Psoas muscle (tissue), 8 donors: ENCODE results near the gene VILL. TPM values are rescaled to one million over a fixed set of nuclear protein-coding genes. Genes with fewer than 3 reads are reported as not detected.

Experiments
- ATAC-seq, 4 donors: fragments of 200-7000 bp; cut with Tn5 transposase; one replicate each; pipeline ENCODE4 v1.9.1; 2020; ENCODE audit warnings: moderate library complexity in 3 of 4, mild to moderate bottlenecking in 2 of 4
- DNase-seq, 2 donors: peaks; one replicate each; pipeline ENCODE4 v3.0.0-alpha.2; 2020
- H3K27ac ChIP-seq: fragments of 200-600 bp; one replicate; pipeline ENCODE4 v1.8.0; 2022
- H3K27me3 ChIP-seq, 3 donors: fragments of 200-600 bp in 1 of 3; one replicate each; pipeline versions ENCODE4 v1.6.1 to v1.8.0; 2013 to 2022; ENCODE audit warnings: low read length in 2 of 3, mild to moderate bottlenecking in 2 of 3, moderate library complexity in 1 of 3; ENCODE audit not compliant: insufficient read depth in 3 of 3
- H3K36me3 ChIP-seq, 2 donors: fragments of 200-600 bp in 1 of 2; one replicate each; pipeline versions ENCODE4 v1.6.1 to v1.8.0; 2013 to 2022; ENCODE audit warnings: low read depth in 1 of 2, mild to moderate bottlenecking in 1 of 2, moderate library complexity in 1 of 2; ENCODE audit not compliant: insufficient read depth in 1 of 2
- H3K4me1 ChIP-seq: fragments of 200-600 bp; one replicate; pipeline ENCODE4 v1.8.0; 2022
- H3K4me3 ChIP-seq: fragments of 200-600 bp; one replicate; pipeline ENCODE4 v1.8.0; 2022; ENCODE audit warnings: mild to moderate bottlenecking
- H3K9me3 ChIP-seq: fragments of 200-600 bp; one replicate; pipeline ENCODE4 v1.8.0; 2022
- WGBS, 3 donors: extraction: QIAGEN DNeasy Blood & Tissue Kit; methylation state at CpG; one replicate each; pipeline versions ENCODE4 v1.1.6 to v1.1.7; 2013; 5-methylcytosine and 5-hydroxymethylcytosine counted together
- intact Hi-C, 2 donors: fragments of 100-400 bp; cut with DNase I; formaldehyde crosslinking; loops; one replicate each; pipeline versions ENCODE4 v1.11.0 to v1.14.2; 2022
- polyA plus RNA-seq, 3 donors: library from polyadenylated mRNA; stranded (reverse); fragments of 200-250 nt; gene quantifications; one replicate each; pipeline ENCODE4 v1.2.3, GENCODE V29; 2013
- total RNA-seq, 4 donors: library from RNA; stranded (reverse); fragmentation: NEBNext Ultra II Directional in 2 of 4; extraction: Animal tissue kit (Norgen Biotek cat#: 25700) in 2 of 4; gene quantifications; one replicate each; pipeline versions ENCODE4 v1.2.1 to v1.2.4, GENCODE V29; 2021 to 2023
- TF ChIP-seq, protein P1 (sequence below): fragments of 200-600 bp; IDR thresholded peaks from one replicate; pipeline ENCODE4 v1.8.0; 2022; ENCODE audit warnings: antibody characterized with exemption
- donor health status: healthy with polysubstance abuse.
- donor health status: DM: no; HTN: no; CAD: no; lungs with moderate emphysema.
- donor health status: Bipolar disorder and iron deficiency.
- donor health status: healthy.
- donor health status: DM: yes; HTN: yes; CAD: no.
- donor health status: DM: no; HTN: no; CAD: no.
- donor health status: DM: no; HTN: no; CAD: no.
- donor health status: DM: yes; HTN: yes; CAD: no.

Gene VILL
- total and polyA plus RNA-seq, 7 donors: 0.65 to 2.1 (median 0.92) TPM

DNA sequence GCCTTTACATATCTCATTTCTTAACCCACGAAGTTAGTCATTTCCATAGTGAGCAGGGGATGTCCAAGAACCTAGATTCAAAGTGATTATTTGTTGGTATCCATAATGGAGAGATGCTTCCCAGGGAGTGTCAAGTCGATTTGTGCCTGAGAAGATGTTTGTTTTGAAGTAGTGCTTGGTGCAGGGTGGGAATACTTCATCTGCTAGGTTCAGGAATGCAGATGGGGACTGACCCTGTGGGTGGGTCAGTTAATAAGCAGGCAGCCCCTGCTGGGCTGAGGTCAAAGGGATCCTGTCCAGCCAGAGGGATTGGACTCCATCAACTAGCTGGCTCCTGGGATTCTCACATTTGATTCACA, 44.1 kb upstream of the VILL start:
- Histone ChIP-seq H3K4me3 (no peak overlapping the region), H3K36me3 (no peaks in the 10 kb centered on the region), H3K4me1 (peaks cover 7% of the 10 kb centered on the region), H3K27ac (no peak overlapping the region), H3K9me3 (no peaks in the 10 kb centered on the region), H3K27me3 (no peaks in the 10 kb centered on the region)
- intact Hi-C loops: no loop called here
- DNase-seq (no peak), ATAC-seq (no peak)
- TF ChIP-seq, protein P1, sequence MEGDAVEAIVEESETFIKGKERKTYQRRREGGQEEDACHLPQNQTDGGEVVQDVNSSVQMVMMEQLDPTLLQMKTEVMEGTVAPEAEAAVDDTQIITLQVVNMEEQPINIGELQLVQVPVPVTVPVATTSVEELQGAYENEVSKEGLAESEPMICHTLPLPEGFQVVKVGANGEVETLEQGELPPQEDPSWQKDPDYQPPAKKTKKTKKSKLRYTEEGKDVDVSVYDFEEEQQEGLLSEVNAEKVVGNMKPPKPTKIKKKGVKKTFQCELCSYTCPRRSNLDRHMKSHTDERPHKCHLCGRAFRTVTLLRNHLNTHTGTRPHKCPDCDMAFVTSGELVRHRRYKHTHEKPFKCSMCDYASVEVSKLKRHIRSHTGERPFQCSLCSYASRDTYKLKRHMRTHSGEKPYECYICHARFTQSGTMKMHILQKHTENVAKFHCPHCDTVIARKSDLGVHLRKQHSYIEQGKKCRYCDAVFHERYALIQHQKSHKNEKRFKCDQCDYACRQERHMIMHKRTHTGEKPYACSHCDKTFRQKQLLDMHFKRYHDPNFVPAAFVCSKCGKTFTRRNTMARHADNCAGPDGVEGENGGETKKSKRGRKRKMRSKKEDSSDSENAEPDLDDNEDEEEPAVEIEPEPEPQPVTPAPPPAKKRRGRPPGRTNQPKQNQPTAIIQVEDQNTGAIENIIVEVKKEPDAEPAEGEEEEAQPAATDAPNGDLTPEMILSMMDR: no peak
- WGBS, 3 donors: 58 to 71% (median 59%) methylated on average over 2 of the region's 2 CpGs

DNA sequence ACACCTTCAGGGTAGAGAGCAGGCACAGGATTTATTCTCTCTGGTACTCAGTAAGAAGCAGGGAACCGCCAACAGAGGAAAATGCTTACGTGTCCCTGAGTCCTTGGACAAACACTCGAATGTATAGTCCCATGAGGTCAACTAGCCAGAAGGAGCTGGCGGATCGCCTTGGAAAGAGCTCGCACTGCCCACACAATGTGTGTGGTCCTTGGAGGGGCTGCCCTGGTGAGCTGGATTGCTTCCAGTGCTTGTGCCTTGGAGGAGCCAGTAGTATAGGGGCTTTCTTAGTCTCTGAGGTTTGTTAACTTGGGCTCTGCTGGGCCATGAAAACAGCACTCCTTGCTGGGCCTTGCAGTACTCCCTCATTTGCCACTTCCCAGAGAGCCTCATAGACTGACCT, 40.7 kb upstream of the VILL start:
- Histone ChIP-seq H3K27ac (no peak overlapping the region), H3K36me3 (no peaks in the 10 kb centered on the region), H3K4me3 (no peak overlapping the region), H3K27me3 (no peaks in the 10 kb centered on the region), H3K4me1 (peaks cover 4% of the 10 kb centered on the region), H3K9me3 (no peaks in the 10 kb centered on the region)
- intact Hi-C loops: no loop called here
- DNase-seq (no peak), ATAC-seq (no peak)
- TF ChIP-seq, protein P1: no peak
- WGBS, 3 donors: 69 to 79% (median 75%) methylated on average over 6 of the region's 6 CpGs

DNA sequence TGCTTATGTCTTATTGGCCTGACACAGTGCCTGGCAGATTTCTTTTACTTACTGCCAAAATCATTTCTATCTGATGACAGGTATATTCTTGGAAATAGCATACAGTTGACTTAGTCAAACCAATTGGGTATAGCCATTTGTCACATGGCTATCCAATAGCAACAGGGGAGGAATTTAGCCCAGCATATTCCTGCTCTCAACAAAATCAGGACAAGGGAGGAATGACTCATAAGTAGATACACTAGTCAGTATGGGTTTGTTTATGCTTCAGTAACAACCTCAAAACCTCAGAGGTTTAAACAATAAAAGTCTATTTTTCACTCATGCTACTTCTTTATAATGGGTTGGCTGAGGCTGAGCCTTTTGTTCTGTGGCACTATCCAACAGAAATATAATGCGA, 38.0 kb upstream of the VILL start:
- Histone ChIP-seq H3K4me1 (no peaks in the 10 kb centered on the region), H3K27me3 (no peaks in the 10 kb centered on the region), H3K4me3 (no peak overlapping the region), H3K9me3 (no peaks in the 10 kb centered on the region), H3K36me3 (no peaks in the 10 kb centered on the region), H3K27ac (no peak overlapping the region)
- intact Hi-C loops: no loop called here
- DNase-seq (no peak), ATAC-seq (no peak)
- TF ChIP-seq, protein P1: no peak
- WGBS, 3 donors: 98 to 100% (median 100%) methylated on average over 1 of the region's 1 CpG

DNA sequence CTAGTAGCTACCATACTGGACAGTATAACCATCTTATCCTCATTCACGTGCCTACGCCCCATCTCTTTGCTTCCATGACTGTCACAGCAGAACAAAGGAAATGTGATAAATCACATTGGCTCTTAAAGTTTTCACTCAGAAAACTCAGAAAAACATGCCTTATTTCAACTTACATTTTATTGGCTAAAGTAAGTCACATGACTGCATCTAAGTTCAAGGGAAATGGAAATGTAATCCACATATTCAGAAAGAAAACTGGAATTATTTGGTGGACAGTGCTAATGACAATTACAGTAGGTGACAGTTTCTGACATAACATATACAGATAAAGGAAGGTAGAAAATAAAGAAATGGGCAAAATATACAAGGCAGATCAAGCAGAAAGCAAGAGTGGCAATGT, 37.4 kb upstream of the VILL start:
- TF ChIP-seq, protein P1: no peak
- Histone ChIP-seq H3K4me1 (no peaks in the 10 kb centered on the region), H3K36me3 (no peaks in the 10 kb centered on the region), H3K4me3 (no peak overlapping the region), H3K27me3 (no peaks in the 10 kb centered on the region), H3K9me3 (no peaks in the 10 kb centered on the region), H3K27ac (no peak overlapping the region)
- ATAC-seq: no peak
- 99% methylated on average over 2 of the region's 2 CpGs for WGBS, 3 donors
- intact Hi-C loops: no loop called here
- no peak for DNase-seq

DNA sequence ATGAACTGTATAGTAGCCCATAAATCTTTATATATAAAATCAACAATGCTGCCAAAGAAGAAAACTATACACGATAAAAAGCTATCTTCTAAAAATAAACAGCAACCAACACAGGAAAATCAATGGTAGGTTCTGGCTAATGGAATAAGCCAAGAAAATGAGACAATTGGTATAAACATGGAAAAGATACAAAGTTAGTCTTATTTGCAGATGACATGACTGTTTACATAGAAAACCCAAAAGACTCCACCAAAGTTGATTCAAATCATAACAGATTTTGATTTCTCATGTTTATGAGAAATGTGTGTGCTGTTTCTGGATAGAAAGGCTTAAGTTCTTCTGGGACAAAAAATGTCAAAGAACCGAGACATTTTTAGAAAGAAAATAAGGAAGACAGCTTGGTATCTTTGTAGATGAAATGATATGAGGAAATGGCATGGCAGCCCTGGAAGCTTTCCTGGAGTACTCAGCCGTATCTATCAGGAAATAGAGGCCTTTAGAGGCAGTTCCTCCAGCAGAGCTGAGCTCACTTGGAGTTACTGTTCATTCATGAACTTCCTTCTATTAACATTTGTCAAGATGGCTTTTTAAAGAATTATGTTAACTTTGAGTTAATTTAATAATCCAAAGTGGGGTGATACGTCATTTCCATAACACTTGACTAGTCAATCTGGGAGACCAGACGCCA, 36.7 kb upstream of the VILL start:
- no peak overlapping the region for H3K27ac ChIP-seq
- no peaks in the 10 kb centered on the region for H3K4me1 ChIP-seq
- H3K36me3 ChIP-seq: no peaks in the 10 kb centered on the region
- no peak for DNase-seq
- TF ChIP-seq, protein P1: no peak
- 72 to 81% (median 78%) methylated on average over 5 of the region's 5 CpGs for WGBS, 3 donors
- ATAC-seq: no peak
- no peak overlapping the region for H3K4me3 ChIP-seq
- no peaks in the 10 kb centered on the region for H3K27me3 ChIP-seq
- H3K9me3 ChIP-seq: no peaks in the 10 kb centered on the region
- intact Hi-C loops: no loop called here
